Osteoblast (primary cell): ENCODE results near the gene CTNND2. TPM values are rescaled to one million over a fixed set of nuclear protein-coding genes. Genes with fewer than 3 reads are reported as not detected.

Experiments
- DNase-seq: peaks from one replicate; pipeline ENCODE4 v3.0.0; 2011; ENCODE audit warnings: low spot score, mixed read lengths; ENCODE audit not compliant: insufficient read length; ENCODE audit errors: missing footprints
- H2AFZ ChIP-seq: 2 replicates; pipeline ENCODE4 v1.6.0; 2011; ENCODE audit warnings: mild to moderate bottlenecking, low read length
- H3K27ac ChIP-seq: 2 replicates; pipeline ENCODE4 v1.5.1; 2011; ENCODE audit warnings: mild to moderate bottlenecking, low read depth, low read length, moderate library complexity
- H3K27me3 ChIP-seq: 2 replicates; pipeline ENCODE4 v1.6.0; 2012; ENCODE audit warnings: mild to moderate bottlenecking, control low read depth, inconsistent platforms, low read length, moderate library complexity; ENCODE audit not compliant: insufficient read depth
- H3K36me3 ChIP-seq: 2 replicates; pipeline ENCODE4 v1.5.1; 2011; ENCODE audit warnings: mild to moderate bottlenecking, low read length, control low read depth, moderate library complexity; ENCODE audit not compliant: insufficient read depth
- H3K4me1 ChIP-seq: 2 replicates; pipeline ENCODE4 v1.5.1; 2011; ENCODE audit warnings: mild to moderate bottlenecking, low read length, control low read depth, moderate library complexity; ENCODE audit not compliant: insufficient read depth
- H3K4me2 ChIP-seq: 2 replicates; pipeline ENCODE4 v1.6.0; 2011; ENCODE audit warnings: mild to moderate bottlenecking, low read length; ENCODE audit not compliant: insufficient read depth
- H3K4me3 ChIP-seq: fragments of 200-600 bp; sonication (generic); 3 replicates; pipeline ENCODE4 v1.5.1; 2012; ENCODE audit warnings: mild to moderate bottlenecking, low read length, inconsistent platforms; ENCODE audit not compliant: insufficient read depth
- H3K79me2 ChIP-seq: 2 replicates; pipeline ENCODE4 v1.6.0; 2012; ENCODE audit warnings: mild to moderate bottlenecking, low read length, control low read depth, inconsistent platforms; ENCODE audit not compliant: insufficient read depth
- H3K9me3 ChIP-seq: 2 replicates; pipeline ENCODE4 v1.5.1; 2011; ENCODE audit warnings: low read depth, low read length, control low read depth
- H4K20me1 ChIP-seq: 2 replicates; pipeline ENCODE4 v1.6.0; 2012; ENCODE audit warnings: mild to moderate bottlenecking, low read length, control low read depth; ENCODE audit not compliant: insufficient read depth
- CTCF ChIP-seq: IDR thresholded peaks from 2 replicates; pipeline ENCODE4 v1.5.1; 2011; ENCODE audit warnings: mild to moderate bottlenecking, low read depth, low read length, moderate library complexity; ENCODE audit errors: extremely low read depth
- total RNA-seq: library from RNA; depleted of rRNA; stranded (reverse); fragments of >200 nt; gene quantifications from 2 replicates; pipeline ENCODE4 v1.2.3, GENCODE V29; 2012

Gene CTNND2
- total RNA-seq, 1 donor: not detected

- no peak overlapping the region for H3K4me2 ChIP-seq
- no peaks in the 10 kb centered on the region for H3K79me2 ChIP-seq
- H3K27me3 ChIP-seq: no peaks in the 10 kb centered on the region
- DNase-seq: no peak
- H3K27ac ChIP-seq: no peak overlapping the region
- H4K20me1 ChIP-seq: no peaks in the 10 kb centered on the region
- TF ChIP-seq CTCF: no peak
- no peaks in the 10 kb centered on the region for H3K4me1 ChIP-seq
- H3K9me3 ChIP-seq: no peaks in the 10 kb centered on the region
- no peak overlapping the region for H3K4me3 ChIP-seq
- no peak overlapping the region for H2AFZ ChIP-seq
- no peaks in the 10 kb centered on the region for H3K36me3 ChIP-seq
Measured at GRCh38 chr5:11130131-11130530, 774.1 kb downstream of the CTNND2 start.

- no peaks in the 10 kb centered on the region for H3K36me3 ChIP-seq
- H3K9me3 ChIP-seq: no peaks in the 10 kb centered on the region
- no peak for TF ChIP-seq CTCF
- no peak overlapping the region for H2AFZ ChIP-seq
- H3K4me2 ChIP-seq: no peak overlapping the region
- no peak overlapping the region for H3K27ac ChIP-seq
- no peaks in the 10 kb centered on the region for H3K79me2 ChIP-seq
- no peak overlapping the region for H3K4me3 ChIP-seq
- H3K4me1 ChIP-seq: no peaks in the 10 kb centered on the region
- H3K27me3 ChIP-seq: no peaks in the 10 kb centered on the region
- H4K20me1 ChIP-seq: no peaks in the 10 kb centered on the region
- no peak for DNase-seq
Measured at GRCh38 chr5:11128021-11128420, 776.2 kb downstream of the CTNND2 start.

- TF ChIP-seq CTCF: no peak
- H2AFZ ChIP-seq: no peak overlapping the region
- no peak overlapping the region for H3K27ac ChIP-seq
- DNase-seq: no peak
- H3K4me2 ChIP-seq: no peak overlapping the region
- no peak overlapping the region for H3K4me3 ChIP-seq
- H3K4me1 ChIP-seq: no peaks in the 10 kb centered on the region
- H3K36me3 ChIP-seq: no peaks in the 10 kb centered on the region
- no peaks in the 10 kb centered on the region for H3K9me3 ChIP-seq
- H3K79me2 ChIP-seq: no peaks in the 10 kb centered on the region
- no peaks in the 10 kb centered on the region for H4K20me1 ChIP-seq
- no peaks in the 10 kb centered on the region for H3K27me3 ChIP-seq
Measured at GRCh38 chr5:11126844-11127243, 777.4 kb downstream of the CTNND2 start.

- Histone ChIP-seq H2AFZ (no peak overlapping the region), H3K4me3 (no peak overlapping the region), H3K27ac (no peak overlapping the region), H3K4me2 (no peak overlapping the region), H3K9me3 (no peaks in the 10 kb centered on the region), H3K79me2 (no peaks in the 10 kb centered on the region), H3K4me1 (no peaks in the 10 kb centered on the region), H3K36me3 (no peaks in the 10 kb centered on the region), H3K27me3 (no peaks in the 10 kb centered on the region), H4K20me1 (no peaks in the 10 kb centered on the region)
- no peak for DNase-seq
- no peak for TF ChIP-seq CTCF
Measured at GRCh38 chr5:11121885-11122284, 782.4 kb downstream of the CTNND2 start.
